ENCODE measurements around the gene LIN52.

Gene LIN52

GRCh38 chr14:74195623-74196022 is 110.9 kb downstream of the LIN52 start:
- no peak for DNase-seq

GRCh38 chr14:74198441-74199234 is 113.9 kb downstream of the LIN52 start:
- DNase-seq = no peak

- DNase-seq = no peak
Measured at GRCh38 chr14:74202113-74202512, 117.4 kb downstream of the LIN52 start.

GRCh38 chr14:74203639-74204038 is 118.9 kb downstream of the LIN52 start:
- DNase-seq = no peak

GRCh38 chr14:74204491-74204890 is 119.7 kb downstream of the LIN52 start:
- DNase-seq = no peak

GRCh38 chr14:74205882-74206281 is 121.1 kb downstream of the LIN52 start:
- no peak for DNase-seq

GRCh38 chr14:74207943-74208342 is 123.2 kb downstream of the LIN52 start:
- no peak for DNase-seq

GRCh38 chr14:74208642-74209041 is 123.9 kb downstream of the LIN52 start:
- no peak for DNase-seq

GRCh38 chr14:74211945-74212580 is 127.3 kb downstream of the LIN52 start:
- DNase-seq = no peak

- no peak for DNase-seq
Measured at GRCh38 chr14:74213907-74214803, 129.4 kb downstream of the LIN52 start.

- DNase-seq = no peak
Measured at GRCh38 chr14:74216671-74217070, 131.9 kb downstream of the LIN52 start.

GRCh38 chr14:74217672-74218448 is 133.1 kb downstream of the LIN52 start:
- peak; percentile 80 for DNase-seq

GRCh38 chr14:74218462-74218861 is 133.7 kb downstream of the LIN52 start:
- no peak for DNase-seq

- DNase-seq = no peak
Measured at GRCh38 chr14:74219277-74220205, 134.8 kb downstream of the LIN52 start.

- no peak for DNase-seq
Measured at GRCh38 chr14:74220991-74221390, 136.2 kb downstream of the LIN52 start.

- DNase-seq = no peak
Measured at GRCh38 chr14:74221741-74222140, 137.0 kb downstream of the LIN52 start.

- DNase-seq = no peak
Measured at GRCh38 chr14:74223016-74223415, 138.3 kb downstream of the LIN52 start.

- DNase-seq = no peak
Measured at GRCh38 chr14:74231784-74232183, 147.0 kb downstream of the LIN52 start.

- DNase-seq = no peak
Measured at GRCh38 chr14:74235017-74235416, 150.3 kb downstream of the LIN52 start.

GRCh38 chr14:74237441-74237840 is 152.7 kb downstream of the LIN52 start:
- no peak for DNase-seq

All from suppressor macrophage treated with lipopolysaccharide for 4 hours (primary cell).